NOMO-1 treated with dmso at 0.1 percent for 144 hours (cell line): ENCODE measurements around the gene PTPRF.
"Not testable (repeated sequence)": the region's sequence is repeated elsewhere in the genome, so short reads cannot be mapped to it uniquely, and the experiment has no call there.

Experiments used
- DNase-seq: peaks from one replicate; lab custom pipeline; 2025; ENCODE audit not compliant: unreplicated experiment; lab: John Stamatoyannopoulos, UW

Gene PTPRF

GRCh38 chr1:43621386-43621785, 90.7 kb downstream of the PTPRF start:
- DNase-seq = no peak

GRCh38 chr1:43621861-43622260, 91.2 kb downstream of the PTPRF start:
- no peak for DNase-seq

- DNase-seq = no peak
These were observed 91.8 kb downstream of the PTPRF start for GRCh38 chr1:43622471-43622870.

GRCh38 chr1:43622901-43623780, 92.5 kb downstream of the PTPRF start:
- no peak for DNase-seq

GRCh38 chr1:43625063-43625780, 94.5 kb downstream of the PTPRF start:
- no peak for DNase-seq

GRCh38 chr1:43632135-43632670, 101.5 kb downstream of the PTPRF start:
- no peak for DNase-seq

- no peak for DNase-seq
These were observed 104.0 kb downstream of the PTPRF start for GRCh38 chr1:43634721-43635120.

GRCh38 chr1:43636006-43636641, 105.4 kb downstream of the PTPRF start:
- DNase-seq = no peak

GRCh38 chr1:43637267-43637666, 106.6 kb downstream of the PTPRF start:
- DNase-seq = no peak

GRCh38 chr1:43638381-43638780, 107.7 kb downstream of the PTPRF start:
- DNase-seq = not testable (repeated sequence)

- DNase-seq = no peak
These were observed 109.5 kb downstream of the PTPRF start for GRCh38 chr1:43639976-43640794.

- no peak for DNase-seq
These were observed 113.9 kb downstream of the PTPRF start for GRCh38 chr1:43644558-43644957.

- DNase-seq = no peak
These were observed 114.8 kb downstream of the PTPRF start for GRCh38 chr1:43645461-43645860.

- not testable (repeated sequence) for DNase-seq
These were observed 116.6 kb downstream of the PTPRF start for GRCh38 chr1:43647331-43647730.

GRCh38 chr1:43648221-43648847, 117.7 kb downstream of the PTPRF start:
- DNase-seq = peak; percentile 69

GRCh38 chr1:43648876-43649477, 118.3 kb downstream of the PTPRF start:
- no peak for DNase-seq

GRCh38 chr1:43650310-43651085, 119.8 kb downstream of the PTPRF start:
- peak; percentile 87 for DNase-seq

- no peak for DNase-seq
These were observed 120.5 kb downstream of the PTPRF start for GRCh38 chr1:43651188-43651587.

GRCh38 chr1:43651902-43652301, 121.2 kb downstream of the PTPRF start:
- DNase-seq = no peak
